SU-DHL-6 (cell line): ENCODE results near the gene SSC5D.

ENCODE experiments used
- H2AFZ ChIP-seq: fragments of 200-600 bp; sonication (generic); 2 replicates; pipeline ENCODE4 v1.6.1; 2014; ENCODE audit warnings: low read depth, mild to moderate bottlenecking, moderate library complexity, mixed read lengths, antibody characterized with exemption, low read length; ENCODE audit not compliant: severe bottlenecking
- H3F3A ChIP-seq: fragments of 200-600 bp; shearing (Covaris generic); 2 replicates; pipeline ENCODE4 v1.6.0; 2016; ENCODE audit warnings: antibody characterized with exemption, mild to moderate bottlenecking; ENCODE audit not compliant: insufficient read depth
- H3K27ac ChIP-seq: fragments of 200-600 bp; sonication (generic); 2 replicates; pipeline ENCODE4 v1.5.1; 2016; ENCODE audit warnings: low read depth, mild to moderate bottlenecking, low read length, moderate library complexity, mixed read lengths
- H3K27me3 ChIP-seq: fragments of 200-600 bp; sonication (generic), shearing (Covaris generic); 2 replicates; pipeline ENCODE4 v1.6.0; 2014; ENCODE audit warnings: mild to moderate bottlenecking, low read length
- H3K36me3 ChIP-seq: fragments of 200-600 bp; sonication (generic); 2 replicates; pipeline ENCODE4 v1.6.1; 2014; ENCODE audit warnings: mild to moderate bottlenecking, low read length, mixed read lengths
- H3K4me2 ChIP-seq: fragments of 300-600, 200-600 bp; shearing (Covaris generic), sonication (generic); 2 replicates; pipeline ENCODE4 v1.6.0; 2014; ENCODE audit warnings: low read length, low read depth, mild to moderate bottlenecking; ENCODE audit not compliant: poor library complexity, severe bottlenecking
- H3K4me3 ChIP-seq: fragments of 200-600 bp; sonication (generic); 2 replicates; pipeline ENCODE4 v1.5.1; 2014; ENCODE audit warnings: antibody characterized with exemption, low read length, mild to moderate bottlenecking, mixed read lengths; ENCODE audit not compliant: insufficient read depth, poor library complexity, severe bottlenecking
- H3K79me2 ChIP-seq: fragments of 200-600 bp; sonication (generic); 2 replicates; pipeline ENCODE4 v1.6.1; 2014; ENCODE audit warnings: mild to moderate bottlenecking, low read length, moderate library complexity; ENCODE audit not compliant: insufficient read depth
- H3K9ac ChIP-seq: fragments of 200-600 bp; sonication (generic); 2 replicates; pipeline ENCODE4 v1.7.0; 2014; ENCODE audit warnings: mild to moderate bottlenecking, low read length
- H3K9me2 ChIP-seq: fragments of 200-600 bp; sonication (generic); replicated peaks from 2 replicates; pipeline ENCODE4 v1.6.1; 2014; ENCODE audit warnings: low read length; ENCODE audit not compliant: insufficient read depth
- H3K9me3 ChIP-seq: fragments of 200-600 bp; sonication (generic); 2 replicates; pipeline ENCODE4 v1.6.1; 2014; ENCODE audit warnings: low read length, mixed read lengths; ENCODE audit not compliant: insufficient read depth
- H4K20me1 ChIP-seq: fragments of 200-600 bp; sonication (generic); 2 replicates; pipeline ENCODE4 v1.6.1; 2014; ENCODE audit warnings: low read depth, mild to moderate bottlenecking, antibody characterized with exemption, low read length, moderate library complexity, mixed read lengths
- CTCF ChIP-seq: fragments of 200-600 bp; sonication (generic); IDR thresholded peaks from one replicate; pipeline ENCODE4 v1.5.1; 2017; ENCODE audit warnings: antibody characterized with exemption, mild to moderate bottlenecking, low read length, moderate library complexity; ENCODE audit not compliant: insufficient read depth, poor library complexity, severe bottlenecking
- EZH2phosphoT487 ChIP-seq: fragments of 200-600 bp; sonication (generic), shearing (Covaris generic); conservative IDR thresholded peaks from 2 replicates; pipeline ENCODE4 v1.6.1; 2018; ENCODE audit warnings: mild to moderate bottlenecking, antibody characterized with exemption, low read length, moderate library complexity, mixed read lengths

Gene SSC5D

GRCh38 chr19:55487924-55488687, at the start of gene SSC5D:
Gene SSC5D, plus strand, starts transcription at chr19:55488436. Its CDS starts 154 bp downstream, at chr19:55488590.
- H3K27me3 ChIP-seq: no peaks in the 10 kb centered on the region
- H3F3A ChIP-seq: 0 out of 2 replicates have a peak, but pooled peaks cover 3% of the 10 kb centered on the region
- no peaks in the 10 kb centered on the region for H3K9me3 ChIP-seq
- H3K79me2 ChIP-seq: no peaks in the 10 kb centered on the region
- no peak within 1 kb of the TSS for H3K9ac ChIP-seq
- H3K9me2 ChIP-seq: no peaks in the 10 kb centered on the region
- no peak within 1 kb of the TSS for H3K4me2 ChIP-seq
- no peaks in the 10 kb centered on the region for H4K20me1 ChIP-seq
- H2AFZ ChIP-seq: no peak within 1 kb of the TSS
- no peak for TF ChIP-seq EZH2phosphoT487
- TF ChIP-seq CTCF: no peak
- no peaks in the 10 kb centered on the region for H3K36me3 ChIP-seq
- no peak within 1 kb of the TSS for H3K4me3 ChIP-seq
- no peak within 1 kb of the TSS for H3K27ac ChIP-seq

- Histone ChIP-seq H3K9me3 (no peaks in the 10 kb centered on the region), H3K36me3 (no peaks in the 10 kb centered on the region), H3K79me2 (no peaks in the 10 kb centered on the region), H3K4me2 (no peak overlapping the region), H4K20me1 (no peaks in the 10 kb centered on the region), H3F3A (no peaks in the 10 kb centered on the region), H3K27me3 (no peaks in the 10 kb centered on the region), H3K9ac (no peak overlapping the region), H2AFZ (no peak overlapping the region), H3K9me2 (no peaks in the 10 kb centered on the region), H3K27ac (no peak overlapping the region), H3K4me3 (no peak overlapping the region)
- TF ChIP-seq EZH2phosphoT487: no peak
- TF ChIP-seq CTCF: no peak
Measured at GRCh38 chr19:55439052-55439451, 49.2 kb upstream of the SSC5D start.

GRCh38 chr19:55440411-55441105, 47.7 kb upstream of the SSC5D start:
- H3K9me3 ChIP-seq: no peaks in the 10 kb centered on the region
- no peak overlapping the region for H3K27ac ChIP-seq
- no peaks in the 10 kb centered on the region for H3K27me3 ChIP-seq
- no peaks in the 10 kb centered on the region for H3K79me2 ChIP-seq
- H2AFZ ChIP-seq: no peak overlapping the region
- H3F3A ChIP-seq: no peaks in the 10 kb centered on the region
- TF ChIP-seq CTCF (no peak), EZH2phosphoT487 (no peak)
- H3K4me2 ChIP-seq: no peak overlapping the region
- no peak overlapping the region for H3K4me3 ChIP-seq
- no peaks in the 10 kb centered on the region for H3K36me3 ChIP-seq
- H3K9ac ChIP-seq: no peak overlapping the region
- H4K20me1 ChIP-seq: no peaks in the 10 kb centered on the region
- H3K9me2 ChIP-seq: no peaks in the 10 kb centered on the region
